Iris pigment epithelial cell (primary cell): Measurements from ENCODE around the gene UBXN10.

Experiments used
- DNase-seq: peaks from one replicate; pipeline ENCODE4 v3.0.0-alpha.2; 2011; ENCODE audit warnings: low read depth

Gene UBXN10

DNA sequence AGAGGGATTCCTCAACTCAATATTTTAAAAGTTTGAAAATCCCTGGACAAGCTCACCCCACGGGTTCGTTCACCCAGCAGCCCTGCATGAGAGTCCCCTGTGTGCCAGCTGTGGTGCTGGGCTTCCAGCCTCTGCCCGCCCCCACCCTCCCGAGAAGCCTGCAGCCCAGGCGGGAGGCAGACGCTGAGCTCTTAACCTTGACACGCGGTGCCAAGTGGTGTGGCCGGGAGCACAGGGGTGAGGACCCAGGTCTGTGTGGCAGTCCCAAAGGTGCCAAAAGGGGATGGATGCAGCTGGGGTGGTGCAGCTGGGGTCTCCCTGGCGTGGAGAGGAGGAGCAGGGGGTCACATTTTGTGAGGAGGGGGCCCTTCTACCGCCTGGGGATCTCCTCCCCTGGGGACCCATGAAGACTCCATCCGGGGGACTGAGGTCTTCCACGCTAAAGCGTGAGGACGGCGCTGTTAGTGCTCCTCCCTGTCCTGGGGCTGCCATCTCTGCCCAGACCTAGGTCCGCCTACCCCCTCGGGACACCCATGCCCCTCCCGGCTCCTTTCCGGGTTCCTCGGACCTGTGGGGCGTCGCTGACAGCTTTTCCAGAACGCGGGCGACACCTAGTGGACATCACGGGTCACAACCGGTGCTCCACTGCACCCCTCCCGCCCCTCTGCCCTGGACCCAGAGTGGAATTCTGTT is 33.8 kb upstream of the UBXN10 start:
- peak; percentile 36 for DNase-seq

DNA sequence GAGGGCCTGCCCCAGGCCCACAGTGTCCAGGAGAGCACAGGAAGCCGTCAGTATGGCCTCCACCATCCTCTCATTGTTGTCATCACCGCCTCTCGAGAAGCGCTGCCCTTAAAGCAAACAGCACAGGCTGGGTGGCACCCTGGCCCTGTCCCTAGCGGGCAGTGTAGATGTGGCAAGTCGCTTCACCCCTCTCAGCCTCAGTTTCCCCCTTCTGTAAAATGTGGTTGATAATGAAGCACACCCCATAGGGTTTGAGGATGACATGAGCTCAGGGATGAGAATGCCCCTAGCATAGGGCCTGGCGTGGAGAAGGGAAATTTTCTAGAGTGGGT is 33.3 kb upstream of the UBXN10 start:
- no peak for DNase-seq

- no peak for DNase-seq
Measured at GRCh38 chr1:20153000-20153418, 32.9 kb upstream of the UBXN10 start.

- no peak for DNase-seq
Measured at GRCh38 chr1:20154301-20154831, 31.5 kb upstream of the UBXN10 start.

DNA sequence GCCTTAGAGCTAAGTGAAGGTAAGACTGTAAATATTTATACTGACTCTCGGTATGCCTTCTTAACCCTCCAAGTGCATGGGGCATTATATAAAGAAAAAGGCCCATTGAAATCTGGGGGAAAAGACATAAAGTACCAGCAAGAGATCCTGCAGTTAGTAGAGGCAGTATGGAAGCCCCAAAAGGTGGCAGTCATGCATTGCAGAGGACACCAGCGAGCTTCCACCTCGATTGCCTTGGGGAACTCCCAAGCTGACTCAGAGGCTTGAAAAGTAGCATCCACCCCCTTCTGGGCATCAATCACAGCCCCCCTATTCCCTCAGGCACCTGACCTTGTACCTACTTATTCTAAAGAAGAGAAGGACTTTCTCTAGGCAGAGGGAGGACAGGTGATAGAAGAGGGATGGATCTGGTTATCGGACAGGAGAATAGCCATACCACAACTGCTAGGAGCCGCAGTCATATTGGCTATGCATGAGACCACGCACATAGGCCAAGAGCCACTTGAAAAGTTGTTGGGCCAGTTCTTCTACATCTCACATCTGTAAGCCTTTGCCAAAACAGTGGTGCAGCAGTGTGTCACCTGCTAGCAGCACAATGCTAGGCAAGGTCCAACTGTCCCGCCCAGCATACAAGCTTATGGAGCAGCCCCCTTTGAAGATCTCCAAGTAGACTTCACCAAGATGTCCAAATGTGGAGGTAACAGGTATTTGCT is 27.4 kb upstream of the UBXN10 start:
- no peak for DNase-seq

GRCh38 chr1:20160034-20160433 is 25.9 kb upstream of the UBXN10 start:
- no peak for DNase-seq

DNA sequence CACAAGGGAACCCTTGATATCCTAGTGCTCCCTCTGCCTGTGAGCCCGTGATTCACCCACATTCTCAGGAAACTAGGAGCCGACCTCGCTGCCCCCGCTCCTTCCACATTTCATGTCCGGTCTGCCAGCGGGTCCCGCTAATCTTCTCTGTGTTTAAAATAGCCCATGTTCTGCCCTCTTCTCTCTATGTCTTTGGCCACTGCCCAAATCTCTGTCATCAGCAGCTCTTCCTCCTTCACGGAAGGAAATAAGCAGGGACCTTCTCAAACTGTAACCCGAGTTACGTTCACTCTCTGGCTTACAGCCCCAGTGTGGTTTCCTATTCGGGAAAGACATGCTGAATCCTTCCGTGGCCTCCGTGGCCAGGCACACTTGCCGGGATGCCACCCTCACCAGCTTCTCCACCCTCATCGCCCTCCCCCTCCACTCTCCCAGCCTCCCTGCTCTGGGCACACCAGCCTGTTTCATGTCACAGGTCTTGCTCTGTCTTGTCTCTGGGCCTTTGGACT is 21.1 kb upstream of the UBXN10 start:
- no peak for DNase-seq

GRCh38 chr1:20165522-20165951 is 20.4 kb upstream of the UBXN10 start:
- peak; percentile 20 for DNase-seq

GRCh38 chr1:20166051-20166450 is 19.8 kb upstream of the UBXN10 start:
- no peak for DNase-seq

DNA sequence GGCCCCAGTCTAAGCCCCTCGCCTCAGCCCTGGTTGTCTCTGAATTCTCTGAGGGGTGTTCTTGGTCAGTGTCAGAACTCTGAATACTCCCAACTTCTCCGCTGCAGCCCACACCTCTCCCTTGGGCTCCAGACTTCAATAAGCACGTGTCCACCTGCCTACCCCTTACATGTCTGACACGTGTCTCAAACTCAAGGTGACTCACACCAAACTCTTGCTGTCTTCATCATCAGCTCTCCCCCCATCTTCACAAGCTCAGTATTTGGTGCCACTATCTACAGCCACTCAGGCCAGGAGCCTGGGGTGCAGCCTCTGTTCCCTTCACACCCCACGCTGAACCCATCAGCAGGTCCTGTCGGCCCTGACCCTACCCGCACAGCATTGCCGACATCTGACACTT is 18.8 kb upstream of the UBXN10 start:
- DNase-seq, result no peak

GRCh38 chr1:20168564-20169491 is 17.1 kb upstream of the UBXN10 start:
- DNase-seq, result no peak

DNA sequence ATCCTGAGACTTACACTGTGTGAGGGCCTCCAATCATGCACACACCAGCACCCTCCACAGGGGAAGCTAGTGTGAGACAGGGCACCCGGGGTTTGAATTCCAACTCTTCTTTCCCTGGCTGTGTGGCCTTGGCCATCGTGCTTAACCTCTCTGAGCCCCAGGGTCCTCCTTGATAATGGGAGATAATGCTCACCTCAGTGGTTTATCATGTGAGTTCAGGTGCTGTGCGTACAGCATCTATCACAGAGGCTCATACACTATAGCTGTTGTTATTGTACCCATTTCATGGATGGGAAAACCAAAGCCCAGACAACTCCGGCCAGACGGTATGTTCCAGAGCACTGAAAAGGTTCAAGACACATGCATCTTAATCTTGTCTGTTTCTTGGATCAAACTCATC is 16.0 kb upstream of the UBXN10 start:
- DNase-seq, result no peak

GRCh38 chr1:20172033-20172590 is 13.8 kb upstream of the UBXN10 start:
- no peak for DNase-seq

- DNase-seq, result no peak
Measured at GRCh38 chr1:20174937-20175666, 10.8 kb upstream of the UBXN10 start.

- no peak for DNase-seq
Measured at GRCh38 chr1:20178634-20179370, 7.1 kb upstream of the UBXN10 start.

DNA sequence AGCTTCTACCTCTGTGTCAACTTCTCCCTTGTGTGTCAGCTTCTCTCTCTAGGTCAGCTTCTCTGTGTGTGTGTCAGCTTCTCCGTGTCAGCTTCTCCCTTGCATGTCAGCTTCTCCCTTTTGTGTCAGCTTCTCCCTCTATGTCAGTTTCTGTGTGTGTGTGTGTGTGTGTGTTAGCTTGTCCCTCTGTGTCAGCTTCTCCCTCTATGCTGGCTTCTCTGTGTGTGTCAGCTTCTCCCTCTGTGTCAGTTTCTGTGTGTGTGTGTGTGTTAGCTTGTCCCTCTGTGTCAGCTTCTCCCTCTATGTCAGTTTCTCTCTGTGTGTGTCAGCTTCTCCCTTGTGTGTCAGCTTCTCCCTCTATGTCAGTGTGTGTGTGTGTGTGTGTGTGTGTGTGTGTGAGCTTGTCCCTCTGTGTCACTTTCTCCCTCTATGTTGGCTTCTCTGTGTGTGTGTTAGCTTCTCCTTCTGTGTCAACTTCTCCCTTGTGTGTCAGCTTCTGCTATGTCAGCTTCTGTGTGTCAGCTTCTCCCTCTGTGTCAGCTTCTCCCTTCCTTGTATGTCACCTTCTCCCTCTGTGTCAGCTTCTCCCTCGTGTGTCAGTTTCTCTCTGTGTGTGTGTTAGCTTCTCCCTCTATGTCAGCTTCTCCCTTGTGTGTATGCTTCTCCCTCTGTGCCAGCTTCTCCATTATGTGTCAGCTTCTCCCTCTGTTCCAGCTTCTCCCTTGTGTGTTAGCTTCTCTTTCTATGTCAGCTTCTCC is 6.3 kb upstream of the UBXN10 start:
- DNase-seq, result no peak

DNA sequence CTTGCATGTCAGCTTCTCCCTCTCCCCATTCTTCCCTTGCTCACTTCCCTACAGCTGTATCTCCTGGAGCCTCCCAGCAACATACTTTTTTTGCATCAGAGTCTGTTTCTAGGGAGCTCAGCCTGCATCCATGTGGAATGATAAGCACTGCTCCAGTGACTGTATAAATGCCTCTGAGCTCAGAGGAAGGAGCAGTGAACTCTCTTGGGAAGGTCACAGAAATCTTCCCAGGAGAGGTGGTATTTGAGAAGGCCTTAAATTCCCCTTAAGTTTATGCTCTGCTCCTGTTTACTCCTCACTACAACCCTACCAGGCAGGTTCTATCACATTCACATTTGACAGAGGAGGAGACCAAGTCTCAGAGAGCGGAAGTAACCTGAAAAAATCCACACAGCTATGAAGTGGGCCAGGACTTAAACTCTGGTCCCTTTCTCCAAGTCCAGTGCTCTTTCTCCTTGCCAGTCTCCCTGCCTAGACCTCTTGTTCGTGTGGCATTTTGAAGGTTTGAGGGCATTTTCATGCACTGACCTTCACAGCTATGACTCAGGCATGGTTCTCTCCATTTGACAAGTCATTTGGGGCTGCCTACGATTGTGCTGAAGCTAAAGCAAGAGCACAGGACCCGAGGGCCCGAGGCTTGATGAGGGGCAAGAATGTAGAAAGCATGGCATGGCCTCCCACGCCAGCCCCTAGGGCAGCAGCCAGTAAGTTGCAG is 5.6 kb upstream of the UBXN10 start:
- DNase-seq, result no peak

DNA sequence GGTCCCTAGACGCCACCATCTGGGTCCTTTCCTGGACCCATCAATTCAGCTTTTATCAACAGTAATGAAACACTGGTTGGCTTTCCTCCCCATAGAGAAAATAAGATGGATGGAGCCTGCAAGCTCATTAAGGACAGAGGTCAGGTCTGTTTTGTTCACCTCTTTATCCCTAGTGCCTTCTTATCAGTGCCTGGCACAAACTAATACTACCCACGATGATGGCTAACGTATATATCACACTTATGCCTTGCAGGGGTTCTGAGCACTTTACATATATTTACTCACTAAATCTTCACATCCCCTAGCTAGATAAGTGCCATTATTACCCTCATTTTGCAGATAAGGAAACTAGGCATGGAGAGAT is 5.1 kb upstream of the UBXN10 start:
- DNase-seq, result no peak

DNA sequence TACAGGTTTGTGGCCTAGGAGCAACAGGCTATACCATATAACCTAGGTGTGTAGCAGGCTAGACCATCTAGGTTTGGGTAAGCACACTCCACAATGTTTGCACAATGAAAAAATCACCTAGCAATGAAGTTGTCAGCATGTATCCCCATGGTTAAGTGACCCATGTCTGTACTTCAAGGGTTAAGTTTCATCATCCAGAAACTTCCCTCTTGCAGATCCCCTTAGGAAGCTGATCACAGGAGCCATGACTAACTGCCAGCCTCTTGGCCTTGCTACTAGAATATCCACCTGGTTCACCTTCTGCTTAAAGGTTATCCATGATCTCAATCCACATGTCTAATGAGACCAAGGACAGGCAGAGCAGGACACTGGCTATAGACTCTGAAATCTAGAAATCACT is 3.5 kb upstream of the UBXN10 start:
- DNase-seq, result no peak
